ENCODE measurements around the gene CRTC3.
"Not testable (repeated sequence)": the region's sequence is repeated elsewhere in the genome, so short reads cannot be mapped to it uniquely, and the experiment has no call there.

CRTC3 gene

GRCh38 chr15:90683371-90683770, 153.6 kb downstream of the CRTC3 start:
- DNase-seq = no peak

GRCh38 chr15:90683876-90684275, 154.2 kb downstream of the CRTC3 start:
- no peak for DNase-seq

GRCh38 chr15:90684281-90684680, 154.6 kb downstream of the CRTC3 start:
- DNase-seq = no peak

GRCh38 chr15:90685591-90686434, 156.1 kb downstream of the CRTC3 start:
- DNase-seq = no peak

GRCh38 chr15:90686435-90687218, 156.9 kb downstream of the CRTC3 start:
- DNase-seq = no peak

- DNase-seq = not testable (repeated sequence)
Measured at GRCh38 chr15:90689326-90689961, 159.7 kb downstream of the CRTC3 start.

GRCh38 chr15:90690585-90690984, 160.9 kb downstream of the CRTC3 start:
- DNase-seq = no peak

- DNase-seq = no peak
Measured at GRCh38 chr15:90691369-90691768, 161.6 kb downstream of the CRTC3 start.

- DNase-seq = no peak
Measured at GRCh38 chr15:90691982-90692773, 162.5 kb downstream of the CRTC3 start.

Data from NCI-H446 (cell line).